Thyroid gland (tissue), 4 donors: ENCODE data around the gene CAMTA1.

Source experiments
- POLR2A ChIP-seq, 2 donors: fragments of 450-650 bp; IDR thresholded peaks; one replicate each; pipeline ENCODE4 v1.6.1; 2017; ENCODE audit warnings: antibody characterized with exemption in 2 of 2, mild to moderate bottlenecking in 2 of 2, moderate library complexity in 1 of 2
- TF ChIP-seq, protein P1 (sequence below), 6 experiments: fragments of 200-600 bp in 3 of 6; fragments of 450-650 bp in 3 of 6; sonication (generic) in 3 of 6; IDR thresholded peaks; one replicate each; pipeline ENCODE4 v1.5.1; 2016 to 2019; ENCODE audit warnings: antibody characterized with exemption in 6 of 6, mild to moderate bottlenecking in 2 of 6, inconsistent platforms in 1 of 6, moderate library complexity in 1 of 6

DNA sequence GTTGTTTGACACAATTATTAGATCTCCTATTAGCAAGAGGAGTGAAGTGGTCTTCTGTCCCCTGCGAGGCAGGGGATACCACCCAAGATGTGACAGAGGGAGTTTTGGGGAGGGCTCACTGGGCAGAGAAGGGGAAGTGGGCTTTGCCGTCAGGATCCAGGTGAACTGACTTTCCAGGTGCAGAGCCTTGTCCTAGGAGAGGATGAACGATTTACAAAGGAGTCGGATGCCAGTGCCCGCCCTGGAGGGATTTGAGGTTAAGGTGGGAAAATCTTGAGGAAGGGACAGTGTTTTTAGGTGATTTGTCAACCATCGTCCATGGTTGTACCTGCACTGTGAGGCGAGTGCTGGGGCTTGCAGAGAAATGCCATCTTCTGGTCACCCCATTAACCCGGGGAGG, 201.0 kb downstream of the CAMTA1 start:
- TF ChIP-seq, protein P1, sequence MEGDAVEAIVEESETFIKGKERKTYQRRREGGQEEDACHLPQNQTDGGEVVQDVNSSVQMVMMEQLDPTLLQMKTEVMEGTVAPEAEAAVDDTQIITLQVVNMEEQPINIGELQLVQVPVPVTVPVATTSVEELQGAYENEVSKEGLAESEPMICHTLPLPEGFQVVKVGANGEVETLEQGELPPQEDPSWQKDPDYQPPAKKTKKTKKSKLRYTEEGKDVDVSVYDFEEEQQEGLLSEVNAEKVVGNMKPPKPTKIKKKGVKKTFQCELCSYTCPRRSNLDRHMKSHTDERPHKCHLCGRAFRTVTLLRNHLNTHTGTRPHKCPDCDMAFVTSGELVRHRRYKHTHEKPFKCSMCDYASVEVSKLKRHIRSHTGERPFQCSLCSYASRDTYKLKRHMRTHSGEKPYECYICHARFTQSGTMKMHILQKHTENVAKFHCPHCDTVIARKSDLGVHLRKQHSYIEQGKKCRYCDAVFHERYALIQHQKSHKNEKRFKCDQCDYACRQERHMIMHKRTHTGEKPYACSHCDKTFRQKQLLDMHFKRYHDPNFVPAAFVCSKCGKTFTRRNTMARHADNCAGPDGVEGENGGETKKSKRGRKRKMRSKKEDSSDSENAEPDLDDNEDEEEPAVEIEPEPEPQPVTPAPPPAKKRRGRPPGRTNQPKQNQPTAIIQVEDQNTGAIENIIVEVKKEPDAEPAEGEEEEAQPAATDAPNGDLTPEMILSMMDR (IDR thresholded peaks at IDR 0.05) = no peak
- no peak for TF ChIP-seq POLR2A (IDR thresholded peaks at IDR 0.05)
